IPS-11a (cell line): Measurements from ENCODE around the gene SMTNL1.
"Not testable (repeated sequence)": the region's sequence is repeated elsewhere in the genome, so short reads cannot be mapped to it uniquely, and the experiment has no call there.

Experiments
- H3K4me3 ChIP-seq: one replicate; pipeline ENCODE4 v1.5.1; 2013; ENCODE audit warnings: low read depth, low read length, control low read depth

The SMTNL1 gene

GRCh38 chr11:57508341-57509170 lies 28.8 kb upstream of the SMTNL1 start:
- H3K4me3 ChIP-seq = no peak overlapping the region

GRCh38 chr11:57511741-57512430 lies 25.5 kb upstream of the SMTNL1 start:
- H3K4me3 ChIP-seq = no peak overlapping the region

GRCh38 chr11:57512646-57513451 lies 24.5 kb upstream of the SMTNL1 start:
- peak overlapping the region; percentile 4 for H3K4me3 ChIP-seq

DNA sequence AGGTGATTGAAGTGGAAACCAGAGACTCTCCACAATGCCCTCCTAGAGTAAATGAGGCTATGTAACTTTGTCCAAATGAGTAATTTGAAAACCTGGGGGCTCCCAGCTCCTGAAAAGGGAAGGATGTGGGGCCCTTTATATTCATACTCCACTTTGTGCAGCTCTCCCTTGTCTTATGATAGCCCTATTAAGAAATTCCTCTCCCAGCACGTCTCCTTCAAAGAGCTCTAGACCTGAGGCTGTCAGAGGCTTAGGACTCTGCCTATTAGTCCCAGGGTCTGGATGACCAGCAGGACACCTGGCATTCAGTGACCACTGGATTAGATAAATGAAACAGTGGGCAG lies 24.0 kb upstream of the SMTNL1 start:
- no peak overlapping the region for H3K4me3 ChIP-seq

DNA sequence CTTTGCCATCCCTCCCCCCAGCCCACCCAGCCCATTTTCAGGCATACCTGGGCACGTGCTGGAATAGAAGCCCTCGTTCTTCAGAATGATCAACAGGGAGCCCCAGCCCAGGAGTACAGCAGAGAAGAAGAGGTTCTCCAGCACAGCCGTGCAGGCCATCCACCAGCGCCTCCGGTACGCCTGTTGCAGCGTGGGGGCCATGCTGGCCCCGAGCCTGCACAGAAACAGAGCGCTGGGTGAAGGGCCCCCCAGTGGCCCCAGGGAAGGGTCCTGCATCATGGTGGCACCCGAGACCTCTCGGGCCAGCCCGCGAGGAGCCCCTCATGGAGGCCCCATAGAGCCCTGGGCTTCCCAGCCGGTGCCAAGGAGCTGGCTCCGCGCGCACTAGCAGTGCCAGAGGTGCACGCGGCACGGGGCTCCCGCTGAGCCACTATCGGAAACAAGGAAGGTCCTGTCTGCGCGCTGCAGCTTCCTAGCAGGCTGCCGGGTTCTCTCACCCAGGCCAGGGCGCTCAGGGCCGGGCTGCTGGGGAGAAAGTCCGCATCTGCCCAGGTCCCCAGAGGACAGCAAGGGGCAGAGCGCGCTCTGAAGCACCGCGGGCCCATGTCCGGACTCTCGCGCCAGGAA lies 23.4 kb upstream of the SMTNL1 start:
- peak overlapping the region; percentile 80 for H3K4me3 ChIP-seq

- peak overlapping the region; percentile 80 for H3K4me3 ChIP-seq
Measured at GRCh38 chr11:57514538-57515331, 22.7 kb upstream of the SMTNL1 start.

DNA sequence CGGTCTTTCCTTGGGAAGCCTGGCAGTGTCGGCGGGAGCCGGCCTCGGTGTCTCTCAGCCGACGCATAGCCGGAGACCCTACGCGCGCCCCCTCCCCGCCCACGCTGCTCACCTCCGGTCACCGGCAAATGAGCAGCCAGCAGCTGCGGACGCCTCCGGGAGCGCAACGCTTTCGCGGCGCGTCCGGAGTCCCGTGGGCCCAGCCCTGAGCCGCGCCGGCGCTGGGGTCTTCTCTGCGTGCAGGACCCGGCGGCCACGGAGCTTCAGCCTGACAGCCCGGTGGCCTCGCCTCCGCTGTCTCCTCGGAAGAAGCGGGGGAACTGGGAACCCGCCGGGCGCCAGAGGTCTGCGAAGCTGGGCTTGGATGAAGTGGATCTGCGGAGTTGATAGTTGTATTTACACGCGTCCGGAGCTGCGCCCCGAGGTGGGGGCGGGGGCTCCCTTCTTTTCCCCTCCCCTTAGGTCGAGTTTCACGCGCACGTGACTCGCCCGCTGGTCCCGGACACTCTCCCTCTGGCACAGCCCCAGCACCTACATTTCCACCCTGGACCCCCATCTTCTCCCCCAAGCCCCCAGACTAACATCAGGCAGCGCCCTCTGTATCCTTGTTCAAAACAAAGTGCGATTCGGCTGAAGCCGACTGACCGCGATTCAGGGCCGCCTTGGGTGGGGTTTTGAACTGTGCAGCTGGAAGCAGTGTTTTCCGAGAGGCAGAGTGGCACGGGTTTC lies 21.9 kb upstream of the SMTNL1 start, which contains the start of gene SLC43A1:
Gene SLC43A1 (minus strand): TSS at position 371 of the 729 bp plus-strand sequence. CDS start 1,591 bp downstream, outside the sequence.
- H3K4me3 ChIP-seq = peak within 1 kb of the TSS; percentile 80

- H3K4me3 ChIP-seq = peak overlapping the region; percentile 80
Measured at GRCh38 chr11:57516061-57516443, 21.3 kb upstream of the SMTNL1 start.

GRCh38 chr11:57521116-57521515 lies 16.3 kb upstream of the SMTNL1 start:
- no peak overlapping the region for H3K4me3 ChIP-seq

- H3K4me3 ChIP-seq = no peak overlapping the region
Measured at GRCh38 chr11:57523419-57523818, 14.0 kb upstream of the SMTNL1 start.

GRCh38 chr11:57527056-57527631 lies 10.3 kb upstream of the SMTNL1 start:
- no peak overlapping the region for H3K4me3 ChIP-seq

- no peak overlapping the region for H3K4me3 ChIP-seq
Measured at GRCh38 chr11:57529012-57529411, 8.4 kb upstream of the SMTNL1 start.

DNA sequence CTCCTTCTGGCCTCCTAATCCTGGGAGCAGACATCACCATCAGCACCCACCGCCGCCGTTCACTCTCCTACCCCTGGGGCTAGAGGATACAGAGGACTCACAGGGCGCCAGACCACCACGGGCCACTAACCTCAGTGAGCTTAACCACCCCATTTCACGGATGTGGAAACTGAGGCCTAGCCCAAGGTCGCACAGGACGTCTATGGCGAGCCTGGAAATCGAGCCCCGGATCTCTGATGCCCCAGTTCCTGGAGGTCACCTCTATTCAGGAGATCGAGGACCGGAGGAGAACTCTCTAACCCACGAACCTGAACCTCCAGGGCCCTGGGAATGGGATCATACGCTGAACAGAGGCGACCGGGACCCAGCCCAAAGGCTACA lies 7.2 kb upstream of the SMTNL1 start:
- peak overlapping the region; percentile 98 for H3K4me3 ChIP-seq

DNA sequence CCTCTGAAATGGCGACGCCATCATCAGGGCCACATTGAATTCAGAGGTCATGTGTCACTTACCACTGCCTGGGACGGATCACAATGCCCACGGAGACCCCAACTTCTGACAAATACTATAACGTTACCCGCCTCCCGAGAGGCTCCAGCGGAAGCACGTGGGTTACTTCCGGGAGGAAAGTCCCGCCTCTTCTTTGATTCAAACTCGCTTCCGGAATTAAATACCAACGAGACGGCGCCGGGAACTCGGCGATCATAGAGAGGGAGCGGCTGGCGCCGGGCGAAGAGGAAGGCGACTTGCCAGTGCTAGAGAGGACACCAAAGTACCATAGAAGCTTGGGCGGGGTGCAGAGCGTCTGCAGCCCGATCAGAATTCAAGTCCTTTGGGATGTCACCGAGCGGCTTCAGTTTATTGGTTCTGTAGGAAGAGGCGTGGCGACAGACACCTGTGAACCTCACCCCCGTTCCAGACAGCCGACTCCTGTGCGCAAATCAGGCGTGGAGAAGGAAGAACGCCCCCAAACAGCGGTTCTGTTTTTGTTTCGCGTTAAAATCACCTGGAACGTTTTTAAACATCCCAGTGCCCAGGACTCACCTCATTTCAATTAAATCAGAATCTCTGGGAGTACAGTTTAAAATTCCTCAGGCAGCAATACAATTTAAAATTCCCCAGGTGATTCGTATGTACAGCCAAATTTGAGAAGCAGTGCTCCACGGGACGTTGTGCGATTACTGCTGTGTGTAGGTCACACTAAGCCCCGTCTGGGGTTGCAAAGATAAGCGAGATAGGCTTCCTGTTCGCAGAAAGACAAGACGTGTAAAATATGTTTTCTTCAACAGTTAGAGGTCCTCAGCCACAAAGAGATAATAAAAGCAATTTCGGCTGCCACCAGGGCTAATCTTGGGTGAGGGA lies 6.5 kb upstream of the SMTNL1 start, which contains the start of gene TIMM10:
Gene TIMM10 (minus strand): TSS at position 159 of the 912 bp plus-strand sequence. CDS start 565 bp downstream, outside the sequence.
- peak within 1 kb of the TSS; percentile 98 for H3K4me3 ChIP-seq

DNA sequence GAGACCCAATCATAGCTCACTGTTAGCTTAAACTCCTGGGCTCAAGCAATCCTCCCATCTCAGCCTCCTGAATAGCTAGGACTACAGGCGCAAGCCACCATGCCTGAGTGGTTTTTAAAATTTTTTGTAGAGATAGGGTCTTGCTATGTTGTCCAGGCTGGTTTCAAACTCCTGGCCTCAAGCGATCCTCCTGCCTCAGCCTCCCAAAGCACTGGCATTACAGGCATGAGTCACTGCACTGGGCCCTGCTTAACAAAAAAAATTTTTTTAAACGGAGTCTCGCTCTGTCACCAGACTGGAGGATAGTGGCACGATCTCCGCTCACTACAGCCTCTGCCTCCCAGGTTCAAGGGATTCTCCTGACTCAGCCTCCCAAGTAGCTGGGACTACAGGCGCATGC lies 2.9 kb upstream of the SMTNL1 start:
- not testable (repeated sequence) for H3K4me3 ChIP-seq

GRCh38 chr11:57539342-57539741 lies 1.9 kb downstream of the SMTNL1 start:
- H3K4me3 ChIP-seq = no peak overlapping the region

- H3K4me3 ChIP-seq = no peak overlapping the region
Measured at GRCh38 chr11:57541169-57541568, 3.8 kb downstream of the SMTNL1 start.

DNA sequence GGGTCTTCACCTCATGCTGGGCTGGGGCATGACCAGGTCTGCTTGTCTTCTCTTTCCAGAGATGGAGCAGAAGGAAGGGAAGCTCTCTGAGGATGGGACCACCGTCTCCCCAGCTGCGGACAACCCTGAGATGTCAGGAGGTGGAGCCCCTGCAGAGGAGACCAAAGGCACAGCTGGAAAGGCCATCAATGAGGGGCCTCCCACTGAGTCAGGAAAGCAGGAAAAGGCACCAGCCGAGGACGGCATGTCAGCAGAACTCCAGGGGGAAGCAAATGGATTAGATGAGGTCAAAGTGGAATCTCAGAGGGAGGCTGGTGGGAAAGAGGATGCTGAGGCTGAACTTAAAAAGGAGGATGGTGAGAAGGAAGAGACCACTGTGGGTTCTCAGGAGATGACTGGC lies 5.2 kb downstream of the SMTNL1 start:
- H3K4me3 ChIP-seq = no peak overlapping the region
